ENCODE data around the gene ARL4A. TPM values are rescaled to one million over a fixed set of nuclear protein-coding genes. Genes with fewer than 3 reads are reported as not detected.
"Not testable (repeated sequence)": the region's sequence is repeated elsewhere in the genome, so short reads cannot be mapped to it uniquely, and the experiment has no call there.

ARL4A gene
- total and polyA plus RNA-seq, 2 of the 13 experiments (the other 11 are each of a cell fraction or from before 2014, with no cell fraction given): 10.8 to 25.6 TPM

DNA sequence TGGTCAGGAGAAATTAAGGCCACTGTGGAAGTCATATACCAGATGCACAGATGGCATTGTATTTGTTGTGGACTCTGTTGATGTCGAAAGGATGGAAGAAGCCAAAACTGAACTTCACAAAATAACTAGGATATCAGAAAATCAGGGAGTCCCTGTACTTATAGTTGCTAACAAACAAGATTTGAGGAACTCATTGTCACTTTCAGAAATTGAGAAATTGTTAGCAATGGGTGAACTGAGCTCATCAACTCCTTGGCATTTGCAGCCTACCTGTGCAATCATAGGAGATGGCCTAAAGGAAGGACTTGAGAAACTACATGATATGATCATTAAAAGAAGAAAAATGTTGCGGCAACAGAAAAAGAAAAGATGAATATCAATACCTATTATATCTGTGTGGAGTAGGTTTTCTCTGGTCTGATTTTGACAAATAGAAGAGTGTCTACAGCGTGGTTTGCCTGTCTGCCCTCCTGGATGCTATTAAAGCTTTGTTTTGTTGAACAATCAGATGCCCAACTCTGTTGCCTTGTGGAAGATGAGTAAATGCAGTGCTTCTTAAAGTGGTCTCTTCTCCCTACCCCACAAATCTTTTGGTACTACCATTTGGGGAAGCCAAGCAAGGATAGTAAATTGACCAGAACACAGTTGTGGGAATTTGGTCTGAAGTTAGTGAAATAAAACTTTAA is 1.2 kb downstream of the ARL4A start:
- BruUV-seq (replicated peaks): TSS peak; percentile 51
- CTCF ChIA-PET (ENCODE audit: low intra/inter-chr PET ratio, low total read pairs): interaction anchor here (1.1 kb wide), 1 partner anchor 428 kb away, joined by 3 read pairs; no protein-coding TSS in a partner anchor
- not testable (repeated sequence) for H3K9me3 ChIP-seq (ENCODE audit: low read length); DNase-seq (ENCODE audit: low spot score); H3K36me3 ChIP-seq (replicated peaks in 1 of 2; ENCODE audit: control insufficient read depth in 1 of 2, insufficient read depth in 2 of 2, low read length in 2 of 2); H3K27me3 ChIP-seq (ENCODE audit: control insufficient read depth in 1 of 2, insufficient read depth in 2 of 2, low read length in 2 of 2); H2AFZ ChIP-seq (ENCODE audit: low read length); H4K20me1 ChIP-seq (ENCODE audit: insufficient read depth, low read length); FAIRE-seq; H3K27ac ChIP-seq (ENCODE audit: extremely low read length, insufficient read depth, low read length); ATAC-seq
- peaks cover 33% of the 10 kb centered on the region for H3K79me2 ChIP-seq (ENCODE audit: insufficient read depth, low read length)
- WGBS (ENCODE audit: low lambda C conversion rate): 68% methylated on average over 3 of the region's 3 CpGs
- intact Hi-C loops (cut with micrococcal nuclease; ENCODE audit: unreplicated experiment) (loop anchor here (1.0 kb wide), 1 partner anchor 497 kb away; no protein-coding TSS in a partner anchor), in situ Hi-C loops (cut with HindIII; ENCODE audit: extremely low pct_ligation_motif_present, low pct_unique_long_range_greater_than_20kb) (loop anchor here (10.0 to 25.0 kb wide), 2 partner anchors 424 to 486 kb away; no protein-coding TSS in a partner anchor)
- peak; percentile 9; the same call in 1 of the 2 replicates for TF ChIP-seq RBFOX2 (IDR thresholded peaks at IDR 0.05; ENCODE audit: low read depth, low read length)
- peak overlapping the region; percentile 38; the same call in 1 of the 2 replicates for H3K9ac ChIP-seq (ENCODE audit: insufficient read depth, low read depth, low read length)
- peaks cover 37% of the 10 kb centered on the region for H3K4me1 ChIP-seq (ENCODE audit: insufficient read depth, low read length)
- POLR2A ChIA-PET: interaction anchor here (3.7 kb wide), 1 partner anchor 329 kb away, joined by 20 read pairs; no protein-coding TSS in a partner anchor
- H3K4me3 ChIP-seq (replicated peaks in 1 of 3; ENCODE audit: insufficient read depth in 1 of 3, low read depth in 2 of 3, low read length in 3 of 3): peak overlapping the region; percentile 53 to 56 (median 54); a peak in 5 of 6 replicates
- H3K4me2 ChIP-seq (ENCODE audit: low read depth, low read length): peak overlapping the region; percentile 74

- POLR2A ChIA-PET: interaction anchor here (3.7 kb wide), 1 partner anchor 328 kb away, joined by 20 read pairs; no protein-coding TSS in a partner anchor
- no peaks in the 10 kb centered on the region for H3K36me3 ChIP-seq (replicated peaks in 1 of 2; ENCODE audit: control insufficient read depth in 1 of 2, insufficient read depth in 2 of 2, low read length in 2 of 2)
- H2AFZ ChIP-seq (ENCODE audit: low read length): no peak overlapping the region
- no TSS peak for BruUV-seq (replicated peaks)
- intact Hi-C loops (cut with micrococcal nuclease; ENCODE audit: unreplicated experiment) (loop anchor here (1.0 kb wide), 1 partner anchor 496 kb away; no protein-coding TSS in a partner anchor), in situ Hi-C loops (cut with HindIII; ENCODE audit: extremely low pct_ligation_motif_present, low pct_unique_long_range_greater_than_20kb) (loop anchor here (10.0 to 25.0 kb wide), 2 partner anchors 423 to 485 kb away; no protein-coding TSS in a partner anchor)
- H3K4me1 ChIP-seq (ENCODE audit: insufficient read depth, low read length): peaks cover 29% of the 10 kb centered on the region
- H3K4me2 ChIP-seq (ENCODE audit: low read depth, low read length): peak overlapping the region; percentile 69
- no peaks in the 10 kb centered on the region for H3K27me3 ChIP-seq (ENCODE audit: control insufficient read depth in 1 of 2, insufficient read depth in 2 of 2, low read length in 2 of 2)
- H3K79me2 ChIP-seq (ENCODE audit: insufficient read depth, low read length): peaks cover 33% of the 10 kb centered on the region
- FAIRE-seq (no peak), DNase-seq (ENCODE audit: low spot score) (no peak), ATAC-seq (no peak)
- no peaks in the 10 kb centered on the region for H4K20me1 ChIP-seq (ENCODE audit: insufficient read depth, low read length)
- H3K9ac ChIP-seq (ENCODE audit: insufficient read depth, low read depth, low read length): peak overlapping the region; percentile 38
- 76% methylated on average over 2 of the region's 2 CpGs for WGBS (ENCODE audit: low lambda C conversion rate)
- H3K9me3 ChIP-seq (ENCODE audit: low read length): no peaks in the 10 kb centered on the region
- CTCF ChIA-PET (ENCODE audit: low intra/inter-chr PET ratio, low total read pairs): no interaction called here
- H3K4me3 ChIP-seq (replicated peaks in 1 of 3; ENCODE audit: insufficient read depth in 1 of 3, low read depth in 2 of 3, low read length in 3 of 3): peak overlapping the region; percentile 53 to 56 (median 54); a peak in 5 of 6 replicates
- H3K27ac ChIP-seq (ENCODE audit: extremely low read length, insufficient read depth, low read length): no peak overlapping the region
- TF ChIP-seq SOX5 (CRISPR knock-in tag; IDR thresholded peaks at IDR 0.05; ENCODE audit: borderline replicate concordance) (no peak), ZBTB1 (CRISPR knock-in tag; IDR thresholded peaks at IDR 0.05; ENCODE audit: borderline replicate concordance) (no peak), YEATS2 (CRISPR knock-in tag; IDR thresholded peaks at IDR 0.05; ENCODE audit: borderline replicate concordance) (no peak), NR2C2 (CRISPR knock-in tag; IDR thresholded peaks at IDR 0.05; ENCODE audit: borderline replicate concordance) (no peak)
- TF ChIP-seq, protein P1, sequence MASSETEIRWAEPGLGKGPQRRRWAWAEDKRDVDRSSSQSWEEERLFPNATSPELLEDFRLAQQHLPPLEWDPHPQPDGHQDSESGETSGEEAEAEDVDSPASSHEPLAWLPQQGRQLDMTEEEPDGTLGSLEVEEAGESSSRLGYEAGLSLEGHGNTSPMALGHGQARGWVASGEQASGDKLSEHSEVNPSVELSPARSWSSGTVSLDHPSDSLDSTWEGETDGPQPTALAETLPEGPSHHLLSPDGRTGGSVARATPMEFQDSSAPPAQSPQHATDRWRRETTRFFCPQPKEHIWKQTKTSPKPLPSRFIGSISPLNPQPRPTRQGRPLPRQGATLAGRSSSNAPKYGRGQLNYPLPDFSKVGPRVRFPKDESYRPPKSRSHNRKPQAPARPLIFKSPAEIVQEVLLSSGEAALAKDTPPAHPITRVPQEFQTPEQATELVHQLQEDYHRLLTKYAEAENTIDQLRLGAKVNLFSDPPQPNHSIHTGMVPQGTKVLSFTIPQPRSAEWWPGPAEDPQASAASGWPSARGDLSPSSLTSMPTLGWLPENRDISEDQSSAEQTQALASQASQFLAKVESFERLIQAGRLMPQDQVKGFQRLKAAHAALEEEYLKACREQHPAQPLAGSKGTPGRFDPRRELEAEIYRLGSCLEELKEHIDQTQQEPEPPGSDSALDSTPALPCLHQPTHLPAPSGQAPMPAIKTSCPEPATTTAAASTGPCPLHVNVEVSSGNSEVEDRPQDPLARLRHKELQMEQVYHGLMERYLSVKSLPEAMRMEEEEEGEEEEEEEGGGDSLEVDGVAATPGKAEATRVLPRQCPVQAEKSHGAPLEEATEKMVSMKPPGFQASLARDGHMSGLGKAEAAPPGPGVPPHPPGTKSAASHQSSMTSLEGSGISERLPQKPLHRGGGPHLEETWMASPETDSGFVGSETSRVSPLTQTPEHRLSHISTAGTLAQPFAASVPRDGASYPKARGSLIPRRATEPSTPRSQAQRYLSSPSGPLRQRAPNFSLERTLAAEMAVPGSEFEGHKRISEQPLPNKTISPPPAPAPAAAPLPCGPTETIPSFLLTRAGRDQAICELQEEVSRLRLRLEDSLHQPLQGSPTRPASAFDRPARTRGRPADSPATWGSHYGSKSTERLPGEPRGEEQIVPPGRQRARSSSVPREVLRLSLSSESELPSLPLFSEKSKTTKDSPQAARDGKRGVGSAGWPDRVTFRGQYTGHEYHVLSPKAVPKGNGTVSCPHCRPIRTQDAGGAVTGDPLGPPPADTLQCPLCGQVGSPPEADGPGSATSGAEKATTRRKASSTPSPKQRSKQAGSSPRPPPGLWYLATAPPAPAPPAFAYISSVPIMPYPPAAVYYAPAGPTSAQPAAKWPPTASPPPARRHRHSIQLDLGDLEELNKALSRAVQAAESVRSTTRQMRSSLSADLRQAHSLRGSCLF (CRISPR knock-in tag; IDR thresholded peaks at IDR 0.05; ENCODE audit: borderline replicate concordance): no peak
- TF ChIP-seq, protein P2, sequence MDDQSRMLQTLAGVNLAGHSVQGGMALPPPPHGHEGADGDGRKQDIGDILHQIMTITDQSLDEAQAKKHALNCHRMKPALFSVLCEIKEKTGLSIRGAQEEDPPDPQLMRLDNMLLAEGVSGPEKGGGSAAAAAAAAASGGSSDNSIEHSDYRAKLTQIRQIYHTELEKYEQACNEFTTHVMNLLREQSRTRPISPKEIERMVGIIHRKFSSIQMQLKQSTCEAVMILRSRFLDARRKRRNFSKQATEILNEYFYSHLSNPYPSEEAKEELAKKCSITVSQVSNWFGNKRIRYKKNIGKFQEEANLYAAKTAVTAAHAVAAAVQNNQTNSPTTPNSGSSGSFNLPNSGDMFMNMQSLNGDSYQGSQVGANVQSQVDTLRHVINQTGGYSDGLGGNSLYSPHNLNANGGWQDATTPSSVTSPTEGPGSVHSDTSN (CRISPR knock-in tag; IDR thresholded peaks at IDR 0.05; ENCODE audit: borderline replicate concordance): no peak
Measured at GRCh38 chr7:12689451-12689850, 2.0 kb downstream of the ARL4A start.

All from HepG2 (cell line).